KOPT-K1 (cell line): ENCODE results near the gene TUBG2.

ENCODE experiments used
- H3K27ac ChIP-seq: fragments of 200-600 bp; sonication (generic); 2 replicates; pipeline ENCODE4 v1.5.1; 2016; ENCODE audit warnings: antibody characterized with exemption, mild to moderate bottlenecking, low read depth, low read length; ENCODE audit not compliant: poor library complexity, severe bottlenecking
- H3K36me3 ChIP-seq: fragments of 200-600 bp; sonication (generic); 2 replicates; pipeline ENCODE4 v1.5.1; 2017; ENCODE audit warnings: antibody characterized with exemption, mild to moderate bottlenecking, low read length, moderate library complexity; ENCODE audit not compliant: insufficient read depth
- H3K9me3 ChIP-seq: fragments of 200-600 bp; sonication (generic); 2 replicates; pipeline ENCODE4 v1.5.1; 2017; ENCODE audit warnings: antibody characterized with exemption, low read length, mild to moderate bottlenecking; ENCODE audit not compliant: insufficient read depth, poor library complexity, severe bottlenecking

TUBG2 gene

DNA sequence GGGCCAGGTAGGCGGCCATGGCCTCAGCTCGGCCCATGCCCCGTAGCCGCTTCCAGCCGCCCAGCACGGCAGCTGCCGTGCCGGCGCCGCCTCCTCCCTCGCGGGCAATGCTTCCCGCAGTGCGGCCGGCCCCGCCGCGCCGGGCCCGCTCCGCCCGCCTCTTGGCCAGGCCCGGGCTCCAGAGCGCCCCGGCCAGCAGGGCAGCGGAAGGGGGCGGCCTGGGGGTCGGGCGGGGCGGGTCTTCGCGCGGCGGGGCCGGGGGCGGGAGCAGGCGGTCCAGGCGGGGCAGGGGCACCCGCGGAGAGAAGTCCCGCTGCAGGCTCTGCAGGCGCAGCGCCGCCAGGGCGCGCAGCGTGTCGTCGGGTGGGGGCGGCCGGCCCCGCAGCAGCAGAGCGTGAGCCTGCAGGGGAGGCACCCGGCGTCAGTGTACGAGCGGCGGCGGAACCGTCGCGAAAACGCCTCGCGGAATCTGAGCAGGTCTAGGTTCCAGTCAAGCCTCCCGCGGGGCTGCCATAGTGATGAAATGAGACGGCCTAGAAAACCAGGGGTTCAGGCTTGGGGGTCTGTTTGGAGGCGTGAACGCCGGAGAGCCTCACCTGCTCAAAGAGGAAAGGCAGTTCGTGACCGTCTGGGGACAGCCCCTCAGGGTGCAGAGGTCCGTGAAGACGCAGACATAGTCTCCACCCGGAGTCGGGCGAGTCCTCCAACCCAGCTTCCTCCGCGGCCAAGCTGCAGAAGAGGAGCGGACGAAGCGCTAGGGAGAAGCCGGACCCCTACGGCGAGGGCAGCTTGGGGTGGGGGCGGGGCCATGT, 11.1 kb downstream of the TUBG2 start:
- H3K9me3 ChIP-seq = no peaks in the 10 kb centered on the region
- H3K27ac ChIP-seq = no peak overlapping the region
- peaks cover 11% of the 10 kb centered on the region; the same call in 1 of the 2 replicates for H3K36me3 ChIP-seq

DNA sequence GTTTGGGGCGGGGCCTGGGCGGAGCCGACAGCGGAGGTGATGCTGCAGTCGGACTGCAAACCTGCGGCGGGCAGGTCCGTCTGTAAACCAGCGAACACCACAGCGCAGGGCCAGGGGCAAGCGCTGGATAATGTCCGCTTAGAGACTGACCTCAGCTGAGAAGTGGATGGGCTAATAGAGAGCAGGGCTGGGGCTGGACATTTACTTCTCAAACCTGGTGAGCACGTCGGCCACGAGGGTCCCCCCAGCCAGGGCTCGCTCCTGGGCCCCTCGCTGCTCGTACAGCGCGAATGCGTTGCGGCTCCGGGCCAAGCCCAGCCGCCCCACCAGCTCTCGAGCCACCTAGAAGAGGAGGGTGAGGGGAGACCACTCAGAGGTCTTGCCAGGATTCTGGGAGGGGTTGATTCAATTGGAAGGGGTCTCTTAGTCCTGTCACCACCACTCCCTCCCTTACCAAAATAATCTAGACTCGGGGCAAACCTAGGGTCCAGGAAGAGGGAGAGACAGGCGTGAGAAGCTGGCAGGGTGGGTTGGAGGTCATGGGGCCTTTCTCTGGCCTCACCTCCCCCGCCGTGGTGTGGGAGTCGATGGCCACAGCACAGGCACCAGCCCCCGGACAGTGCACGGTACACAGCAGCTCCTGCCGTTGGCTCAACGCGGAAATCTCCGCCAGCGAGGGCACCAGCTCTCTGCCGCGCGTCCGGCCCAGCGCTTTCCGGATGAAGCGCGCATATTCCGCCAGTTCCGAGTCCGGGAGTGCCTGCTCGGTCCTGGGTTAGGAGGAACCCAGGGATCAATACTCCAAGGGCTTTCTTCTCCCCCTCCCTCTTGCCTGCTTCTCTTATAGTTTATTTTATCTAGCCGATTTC, 11.9 kb downstream of the TUBG2 start:
- H3K9me3 ChIP-seq = no peaks in the 10 kb centered on the region
- no peak overlapping the region for H3K27ac ChIP-seq
- peaks cover 7% of the 10 kb centered on the region; the same call in 1 of the 2 replicates for H3K36me3 ChIP-seq

DNA sequence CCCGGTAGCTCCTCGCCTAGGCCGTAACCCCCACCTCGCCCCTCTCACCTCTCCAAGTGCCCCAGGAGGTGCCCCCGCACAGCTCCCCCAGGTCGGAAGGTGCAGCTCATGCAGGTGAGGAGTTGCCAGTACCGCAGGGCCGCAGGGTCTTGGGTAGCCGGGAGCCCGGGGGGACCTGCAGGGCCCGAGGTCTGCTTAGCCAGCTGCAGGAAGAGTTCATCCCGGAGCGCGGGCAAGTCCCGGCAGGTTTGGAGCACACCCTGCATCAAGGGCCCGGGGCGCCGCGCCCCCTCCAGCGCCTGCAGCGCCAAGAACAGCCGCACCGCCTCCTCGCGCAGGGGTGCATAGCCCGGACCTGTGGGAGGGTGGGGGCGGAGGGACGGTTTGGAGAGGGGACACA, 13.0 kb downstream of the TUBG2 start:
- H3K36me3 ChIP-seq = no peaks in the 10 kb centered on the region; the same call in 1 of the 2 replicates
- H3K27ac ChIP-seq = no peak overlapping the region

DNA sequence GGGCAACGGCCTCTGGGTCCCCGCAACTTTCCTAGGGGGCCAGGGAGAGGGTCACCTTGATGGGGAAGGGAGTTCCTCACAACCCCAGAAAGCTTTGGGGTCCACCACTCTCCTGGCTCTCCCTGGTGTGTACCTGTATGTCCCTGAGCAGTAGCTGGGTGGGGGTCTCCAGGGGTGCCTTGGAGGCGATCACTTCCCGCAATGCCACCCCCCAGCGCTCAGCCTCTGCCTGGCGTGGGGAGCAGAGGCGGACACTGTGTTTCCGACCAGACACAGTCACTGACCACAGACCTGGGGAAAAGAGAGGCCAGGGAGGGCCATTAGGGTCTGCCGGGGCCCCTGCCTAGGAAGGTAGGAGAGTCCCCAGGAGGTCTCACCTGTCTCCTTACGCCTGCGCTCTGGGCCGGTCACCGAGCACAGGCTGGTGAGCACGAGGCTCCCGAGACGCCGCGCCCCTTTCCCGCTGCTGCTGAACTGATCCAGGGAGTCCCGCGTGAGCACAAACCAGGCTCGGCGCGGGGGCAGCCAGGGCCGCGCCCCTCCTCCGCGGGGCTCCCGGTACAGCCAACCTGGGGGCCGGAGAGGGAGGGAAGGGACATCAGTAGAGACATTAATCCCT, 14.3 kb downstream of the TUBG2 start:
- no peaks in the 10 kb centered on the region for H3K36me3 ChIP-seq
- H3K27ac ChIP-seq = no peak overlapping the region
- no peaks in the 10 kb centered on the region for H3K9me3 ChIP-seq

More for the DNA sequence above, 13.0 kb downstream of the TUBG2 start:
- H3K9me3 ChIP-seq = no peaks in the 10 kb centered on the region

DNA sequence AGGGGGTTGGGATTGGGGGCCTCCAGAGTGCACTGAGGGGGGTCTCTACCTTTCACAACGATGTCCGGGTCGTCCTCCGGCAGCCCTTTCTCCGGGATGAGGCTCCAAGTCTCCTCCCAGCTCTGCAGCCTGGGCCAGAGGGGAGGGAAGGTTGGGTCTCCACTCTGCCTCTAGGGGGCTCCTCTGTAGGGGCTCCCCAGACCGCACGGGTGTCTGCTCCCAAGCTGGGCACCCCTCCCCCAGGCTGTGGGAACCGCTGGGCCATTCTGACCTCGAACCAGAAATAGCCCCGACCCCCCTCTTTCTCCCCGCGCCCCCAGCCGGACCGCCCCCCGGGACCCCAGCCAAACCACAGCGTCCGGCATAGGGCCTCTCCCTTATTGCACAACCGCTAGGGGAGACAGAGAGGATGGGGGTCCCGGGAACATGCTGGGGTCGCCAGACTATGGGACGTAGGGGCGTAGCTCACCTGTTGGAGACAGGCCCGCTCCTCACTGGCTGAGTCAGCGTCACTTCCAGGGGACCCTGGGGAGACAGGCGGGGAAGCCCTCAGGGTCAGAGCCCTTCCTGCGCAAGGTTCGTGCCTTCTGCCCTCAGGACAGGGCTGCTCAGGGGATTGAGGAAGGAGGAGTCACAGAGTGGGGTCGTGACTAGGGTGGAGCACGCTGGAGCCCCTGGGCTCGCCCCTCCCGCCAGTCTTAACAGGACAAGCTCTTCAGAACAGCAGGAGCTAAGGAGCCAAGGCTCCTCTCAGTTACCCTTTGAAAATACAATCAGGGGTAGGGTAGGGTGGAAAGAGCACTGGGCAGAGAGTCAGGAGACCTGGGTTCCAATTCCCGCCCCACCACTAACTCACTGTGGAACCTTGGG, 15.0 kb downstream of the TUBG2 start:
- Histone ChIP-seq H3K36me3 (no peaks in the 10 kb centered on the region), H3K27ac (no peak overlapping the region), H3K9me3 (no peaks in the 10 kb centered on the region)

DNA sequence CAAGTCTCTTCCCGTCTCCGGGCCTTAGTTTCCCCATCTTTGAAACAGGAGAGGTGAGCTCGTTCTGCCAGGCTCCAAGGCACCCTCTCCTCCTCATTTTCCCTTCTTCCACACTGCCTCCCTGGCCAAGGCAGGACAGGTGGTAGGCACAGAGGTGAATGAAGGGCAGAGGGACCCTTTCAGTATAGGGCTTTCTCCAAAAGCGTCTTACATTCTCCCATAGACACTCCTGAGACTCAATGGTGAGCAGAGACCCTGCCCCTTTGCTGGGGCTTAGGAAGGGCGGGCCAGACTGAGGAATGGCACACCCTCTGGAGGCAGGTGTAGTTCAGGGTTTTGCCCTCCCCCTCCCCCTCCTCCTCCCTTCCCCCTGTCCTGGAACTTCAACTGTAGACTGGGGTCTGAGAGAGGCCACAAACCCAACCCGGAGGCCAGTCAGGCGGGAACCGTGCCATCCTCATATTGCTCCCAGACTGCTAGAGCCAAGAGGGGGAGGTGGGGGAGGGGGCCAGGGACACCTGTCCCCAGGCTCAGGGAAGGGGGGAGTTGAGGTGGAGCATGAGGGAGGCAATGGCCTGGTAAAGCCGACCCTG, 15.8 kb downstream of the TUBG2 start:
- H3K27ac ChIP-seq = no peak overlapping the region
- H3K36me3 ChIP-seq = no peaks in the 10 kb centered on the region
- no peaks in the 10 kb centered on the region for H3K9me3 ChIP-seq

DNA sequence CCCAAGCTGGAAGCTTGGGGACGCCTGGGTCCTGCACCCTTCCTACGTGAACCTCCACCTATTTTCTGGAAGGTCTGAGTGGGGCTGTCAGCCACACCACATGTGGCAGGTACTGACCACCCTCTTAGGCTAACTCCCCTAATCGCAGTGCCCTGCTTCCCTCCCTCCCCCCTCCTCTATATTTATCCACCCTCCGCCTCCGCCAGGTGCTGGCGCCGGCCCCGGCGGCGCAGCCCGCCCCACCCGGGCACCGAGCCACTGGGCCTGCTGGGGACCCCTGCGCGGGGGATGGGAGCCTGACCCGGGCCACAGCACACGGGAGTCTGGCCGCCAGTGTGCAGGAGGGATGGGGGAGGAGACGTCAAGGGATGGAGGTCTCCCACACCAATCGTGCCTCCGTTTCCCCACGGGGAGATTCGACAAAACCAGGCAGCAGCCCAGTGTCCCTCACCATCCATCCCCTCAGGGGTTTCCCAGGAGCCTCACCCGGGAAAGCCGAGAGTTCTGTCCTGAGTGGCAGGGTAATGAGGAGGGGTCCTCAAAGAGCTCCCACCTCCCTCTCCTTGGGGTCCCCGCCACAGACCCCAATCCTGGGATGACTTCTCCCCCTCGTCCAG, 16.4 kb downstream of the TUBG2 start:
- no peak overlapping the region for H3K27ac ChIP-seq
- H3K36me3 ChIP-seq = no peaks in the 10 kb centered on the region
- no peaks in the 10 kb centered on the region for H3K9me3 ChIP-seq

DNA sequence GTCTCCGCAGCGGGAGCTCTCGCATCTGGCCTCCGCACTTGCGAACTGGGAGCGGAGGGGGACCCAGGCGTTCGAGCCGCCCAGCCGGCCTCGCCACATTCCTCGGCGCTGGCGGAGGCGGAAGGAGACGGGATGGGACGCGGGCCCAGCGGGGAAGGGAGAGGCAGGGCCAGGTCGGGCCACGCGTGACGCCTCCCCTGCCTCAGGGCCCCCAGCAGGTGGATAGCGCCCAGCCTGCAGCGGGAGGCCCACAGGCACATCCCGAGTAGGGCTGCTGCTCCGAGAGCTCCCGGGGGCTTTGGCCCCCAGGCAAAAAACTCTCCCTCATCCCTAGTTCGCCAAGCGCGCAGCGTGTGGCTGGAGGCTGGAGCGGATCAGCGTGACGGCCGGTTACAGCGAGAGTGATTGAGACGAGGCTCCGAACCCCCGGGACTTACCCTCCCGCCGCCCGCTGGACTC, 16.9 kb downstream of the TUBG2 start:
- no peaks in the 10 kb centered on the region for H3K9me3 ChIP-seq
- H3K36me3 ChIP-seq = no peaks in the 10 kb centered on the region
- H3K27ac ChIP-seq = no peak overlapping the region

DNA sequence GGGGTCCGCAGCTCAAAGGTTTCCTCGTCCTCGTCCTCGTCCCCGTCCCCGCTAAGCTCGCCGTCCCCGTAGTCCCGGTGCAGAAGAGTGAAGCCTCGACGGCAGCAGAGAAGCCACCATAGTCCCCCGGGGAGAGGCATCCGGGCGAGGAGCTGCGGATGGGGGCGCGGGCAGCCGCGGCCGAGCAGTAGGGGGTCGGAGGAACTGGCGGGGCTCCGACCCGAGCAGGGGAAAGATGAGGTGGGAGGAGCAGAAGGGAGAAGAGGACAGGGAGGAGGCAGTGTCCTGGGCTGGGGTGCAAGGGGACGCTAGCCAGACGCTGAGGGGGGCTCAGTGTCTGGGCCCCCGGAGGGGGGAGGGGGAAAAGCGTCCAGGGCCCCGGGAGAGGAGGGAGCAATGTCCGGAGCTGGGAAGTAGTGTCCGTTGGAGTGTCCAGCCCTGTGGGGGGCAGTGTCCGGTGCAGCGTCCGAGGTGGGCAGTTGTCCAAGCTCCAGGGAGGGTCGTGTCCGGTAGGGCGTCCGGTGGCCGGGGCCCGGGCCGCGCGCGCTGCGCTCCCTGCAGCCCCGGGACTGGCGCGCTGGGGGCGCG, 17.4 kb downstream of the TUBG2 start, which contains the start of gene PLEKHH3:
TSS of gene PLEKHH3 (minus strand) at position 571 of the 588 bp plus-strand sequence. CDS start at position 140, 431 bp downstream.
- H3K9me3 ChIP-seq = no peaks in the 10 kb centered on the region
- H3K27ac ChIP-seq = peak within 1 kb of the TSS; percentile 57
- H3K36me3 ChIP-seq = no peaks in the 10 kb centered on the region

DNA sequence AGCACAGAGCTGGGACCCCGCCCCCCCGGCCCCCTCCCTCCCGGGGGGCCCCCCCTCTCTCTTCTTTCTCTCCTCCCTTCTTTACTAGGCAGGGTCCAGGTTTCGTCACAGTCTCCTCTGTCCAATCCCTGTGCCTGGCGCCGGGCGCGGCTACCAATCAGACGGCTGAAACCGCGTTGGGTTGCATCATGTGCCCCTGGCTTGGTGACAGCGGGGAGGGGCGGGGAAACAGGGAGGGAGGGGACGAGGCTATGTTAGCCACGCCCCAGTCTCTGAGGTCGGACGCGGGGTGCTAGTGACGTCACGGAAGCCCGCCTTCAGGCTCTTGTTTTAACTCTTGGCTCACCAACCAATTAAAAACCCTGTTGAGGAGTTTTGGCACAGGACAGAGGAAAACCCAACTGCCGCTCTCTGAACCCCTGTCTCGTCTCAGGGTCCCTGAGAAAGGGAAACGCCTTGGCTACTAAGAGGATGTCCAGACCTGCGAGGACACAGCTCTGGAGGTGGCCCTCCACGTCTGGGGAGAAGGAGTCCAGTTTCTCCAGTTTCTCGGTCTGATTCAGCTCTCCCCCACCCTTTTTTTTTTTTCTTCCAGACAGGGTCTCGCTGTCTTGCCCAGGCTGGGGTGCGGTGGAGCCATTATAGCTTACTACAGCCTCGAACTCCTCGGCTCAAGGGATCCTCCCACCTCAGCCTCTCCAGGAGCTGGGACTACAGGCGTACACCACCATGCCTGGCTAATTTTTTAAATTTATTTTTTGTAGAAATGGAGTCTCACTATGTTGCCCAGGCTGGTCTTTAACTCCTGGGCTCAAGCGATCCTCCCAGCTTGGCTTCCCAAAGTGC, 18.2 kb downstream of the TUBG2 start:
- H3K36me3 ChIP-seq = no peaks in the 10 kb centered on the region
- H3K27ac ChIP-seq = no peak overlapping the region
- H3K9me3 ChIP-seq = no peaks in the 10 kb centered on the region

DNA sequence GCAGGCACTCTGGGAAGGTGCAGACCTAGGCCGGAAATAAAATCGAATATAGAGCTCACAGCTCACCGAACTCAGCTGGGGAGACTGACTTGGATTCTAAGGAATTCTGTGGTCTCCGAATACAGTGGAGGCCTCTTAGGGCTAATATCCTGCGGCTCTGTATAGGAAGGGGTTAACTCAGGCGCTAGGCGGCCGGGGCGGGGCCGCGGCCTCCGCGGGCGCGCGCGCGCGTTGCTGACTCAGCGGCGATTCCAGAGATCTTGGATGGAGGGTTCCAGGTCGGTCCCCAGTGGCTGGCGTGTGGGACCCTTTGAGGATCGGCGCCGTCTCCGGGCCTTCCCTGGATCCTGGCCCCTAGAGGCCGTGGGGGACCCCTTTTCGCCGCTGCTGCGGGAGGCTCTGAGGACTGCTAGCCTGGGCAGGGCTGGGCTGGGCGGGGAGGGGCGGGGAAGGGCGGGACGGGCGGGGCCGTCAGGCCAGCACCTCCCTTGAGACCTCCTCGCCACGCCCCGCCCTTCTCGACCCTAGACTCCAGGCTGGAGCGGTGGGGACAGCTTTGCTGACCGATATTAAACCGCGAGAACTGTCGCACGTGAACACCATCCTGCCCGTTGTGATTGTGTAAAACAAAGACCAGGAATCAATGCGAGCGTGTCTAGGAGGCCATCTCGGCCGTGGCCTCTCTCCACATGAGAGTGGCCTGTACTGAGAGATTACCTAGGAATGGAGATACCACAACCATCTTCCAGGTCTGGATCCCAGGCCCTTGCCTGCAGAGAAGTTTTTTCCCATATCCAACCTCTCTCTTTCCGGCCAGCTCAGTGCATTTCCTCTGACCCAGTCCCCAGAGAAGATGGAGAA, 19.1 kb downstream of the TUBG2 start:
- no peaks in the 10 kb centered on the region for H3K36me3 ChIP-seq
- H3K9me3 ChIP-seq = no peaks in the 10 kb centered on the region
- H3K27ac ChIP-seq = peak overlapping the region; percentile 57

DNA sequence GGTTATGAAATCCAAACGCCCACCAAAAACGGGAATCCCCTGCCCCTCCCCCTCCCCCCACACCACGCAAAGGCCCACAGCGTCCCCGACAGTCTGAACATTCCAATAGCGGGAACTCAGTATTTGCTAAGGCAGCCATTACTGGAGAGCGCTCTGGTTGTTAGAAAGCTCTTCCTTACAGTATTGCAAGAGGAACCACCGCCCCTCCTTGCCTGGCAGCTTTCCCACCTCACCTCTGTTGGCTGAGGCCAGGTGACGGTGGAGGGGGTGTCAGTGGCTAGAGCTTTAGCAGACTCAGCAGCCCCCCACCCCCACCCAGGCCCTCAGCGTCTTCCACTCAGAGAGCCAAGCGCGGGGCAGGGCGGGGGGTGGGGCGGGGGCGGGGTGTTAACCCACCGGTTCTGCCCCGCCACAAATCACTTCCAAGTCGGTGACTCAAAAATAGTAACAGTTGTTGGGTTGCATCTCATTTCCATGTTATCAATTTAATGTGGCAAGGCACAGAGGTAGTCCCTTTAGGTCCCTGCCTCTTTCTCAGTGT, 19.9 kb downstream of the TUBG2 start:
- H3K27ac ChIP-seq = peak overlapping the region; percentile 46
- H3K36me3 ChIP-seq = no peaks in the 10 kb centered on the region
- H3K9me3 ChIP-seq = no peaks in the 10 kb centered on the region
